ENCODE measurements around the gene GLRX.
"Not testable (repeated sequence)": the region's sequence is repeated elsewhere in the genome, so short reads cannot be mapped to it uniquely, and the experiment has no call there.

The GLRX gene

DNA sequence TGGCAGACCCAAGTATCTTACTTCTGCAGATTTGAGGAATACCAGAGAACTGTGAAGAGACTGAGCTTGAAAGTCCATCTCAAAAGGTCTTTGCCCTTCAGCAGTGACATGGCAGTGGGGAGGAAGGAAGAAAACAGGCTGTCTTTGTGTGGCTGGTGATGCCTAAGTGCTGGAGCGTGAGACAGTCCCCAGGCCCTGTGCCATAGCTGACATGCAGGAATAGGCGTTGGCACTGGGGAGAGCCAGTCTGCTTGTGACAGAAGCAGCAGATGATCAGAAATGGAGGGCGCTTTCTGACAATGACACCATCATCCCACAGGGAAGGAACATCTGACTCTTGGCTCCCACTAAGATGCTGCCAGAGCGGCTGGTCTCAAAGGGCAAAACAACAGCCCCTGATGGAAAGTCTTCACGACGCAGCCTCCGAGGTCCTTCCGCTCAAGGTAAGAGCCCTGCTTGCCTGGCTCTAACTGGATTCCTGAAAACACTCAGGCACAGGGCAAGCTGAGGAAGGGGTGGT lies 15.5 kb upstream of the GLRX start:
- DNase-seq (ENCODE audit: low read depth) = no peak
- TF ChIP-seq, protein P1, sequence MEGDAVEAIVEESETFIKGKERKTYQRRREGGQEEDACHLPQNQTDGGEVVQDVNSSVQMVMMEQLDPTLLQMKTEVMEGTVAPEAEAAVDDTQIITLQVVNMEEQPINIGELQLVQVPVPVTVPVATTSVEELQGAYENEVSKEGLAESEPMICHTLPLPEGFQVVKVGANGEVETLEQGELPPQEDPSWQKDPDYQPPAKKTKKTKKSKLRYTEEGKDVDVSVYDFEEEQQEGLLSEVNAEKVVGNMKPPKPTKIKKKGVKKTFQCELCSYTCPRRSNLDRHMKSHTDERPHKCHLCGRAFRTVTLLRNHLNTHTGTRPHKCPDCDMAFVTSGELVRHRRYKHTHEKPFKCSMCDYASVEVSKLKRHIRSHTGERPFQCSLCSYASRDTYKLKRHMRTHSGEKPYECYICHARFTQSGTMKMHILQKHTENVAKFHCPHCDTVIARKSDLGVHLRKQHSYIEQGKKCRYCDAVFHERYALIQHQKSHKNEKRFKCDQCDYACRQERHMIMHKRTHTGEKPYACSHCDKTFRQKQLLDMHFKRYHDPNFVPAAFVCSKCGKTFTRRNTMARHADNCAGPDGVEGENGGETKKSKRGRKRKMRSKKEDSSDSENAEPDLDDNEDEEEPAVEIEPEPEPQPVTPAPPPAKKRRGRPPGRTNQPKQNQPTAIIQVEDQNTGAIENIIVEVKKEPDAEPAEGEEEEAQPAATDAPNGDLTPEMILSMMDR (IDR thresholded peaks at IDR 0.05; ENCODE audit: control insufficient read depth, extremely low read depth, insufficient read depth) = no peak
- H3K4me3 ChIP-seq (ENCODE audit: low read depth, low read length) = no peak overlapping the region

DNA sequence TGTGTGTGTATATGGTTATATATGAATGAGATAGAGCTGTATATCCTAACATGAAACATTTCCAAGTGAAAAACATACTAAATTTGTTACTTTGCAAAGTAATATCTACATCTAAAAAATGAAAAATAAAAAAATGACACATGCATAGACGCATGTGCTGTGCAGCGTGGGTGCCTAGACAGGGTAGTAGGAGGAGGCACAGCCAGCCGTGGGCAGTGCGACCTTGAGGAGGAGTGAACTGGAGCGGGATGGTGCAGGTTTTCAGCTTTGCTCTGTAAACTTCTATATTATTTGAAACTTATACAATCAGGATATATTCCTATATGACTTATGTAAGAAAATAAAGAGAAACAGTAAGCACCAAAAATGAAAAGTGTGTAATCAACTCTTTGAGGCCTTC lies 15.0 kb upstream of the GLRX start:
- TF ChIP-seq, protein P1 (IDR thresholded peaks at IDR 0.05; ENCODE audit: control insufficient read depth, extremely low read depth, insufficient read depth) = no peak
- no peak for DNase-seq (ENCODE audit: low read depth)
- H3K4me3 ChIP-seq (ENCODE audit: low read depth, low read length) = no peak overlapping the region

DNA sequence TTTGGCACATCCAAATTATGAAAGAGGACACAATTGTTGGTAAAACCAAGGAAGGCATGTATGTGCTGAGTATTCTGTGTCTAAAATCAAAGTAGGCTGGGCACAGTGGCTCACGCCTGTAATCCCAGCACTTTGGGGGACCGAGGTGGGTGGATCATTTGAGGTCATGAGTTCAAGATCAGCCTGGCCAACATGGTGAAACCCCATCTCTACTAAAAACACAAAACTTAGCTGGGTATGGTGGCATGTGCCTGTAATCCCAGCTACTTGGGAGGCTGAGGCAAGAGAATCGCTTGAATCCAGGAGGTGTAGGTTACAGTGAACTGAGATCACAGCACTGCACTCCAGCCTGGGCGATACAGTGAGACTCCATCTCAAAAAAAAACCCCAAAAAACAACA lies 14.4 kb upstream of the GLRX start:
- not testable (repeated sequence) for H3K4me3 ChIP-seq (ENCODE audit: low read depth, low read length); DNase-seq (ENCODE audit: low read depth)

DNA sequence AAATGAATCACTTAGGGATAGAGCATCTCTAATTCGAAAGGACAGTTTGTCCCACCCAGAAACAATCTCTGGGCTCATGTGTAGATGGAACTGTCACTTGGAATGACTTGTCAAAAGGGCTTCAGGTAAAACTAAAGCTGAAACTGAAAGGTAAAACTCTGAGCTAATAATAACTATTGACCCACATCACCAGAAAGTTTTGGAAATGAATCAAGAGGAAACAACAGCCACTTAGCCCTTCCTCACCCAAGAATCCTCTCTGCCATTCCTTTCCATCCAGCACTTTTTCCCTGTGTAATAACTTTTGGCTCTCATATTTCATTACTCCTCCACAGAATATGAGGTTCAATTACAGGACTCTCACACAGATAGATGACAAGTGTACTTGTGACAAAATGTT lies 14.0 kb upstream of the GLRX start:
- DNase-seq (ENCODE audit: low read depth) = no peak
- TF ChIP-seq, protein P1 (IDR thresholded peaks at IDR 0.05; ENCODE audit: control insufficient read depth, extremely low read depth, insufficient read depth) = no peak
- no peak overlapping the region for H3K4me3 ChIP-seq (ENCODE audit: low read depth, low read length)

DNA sequence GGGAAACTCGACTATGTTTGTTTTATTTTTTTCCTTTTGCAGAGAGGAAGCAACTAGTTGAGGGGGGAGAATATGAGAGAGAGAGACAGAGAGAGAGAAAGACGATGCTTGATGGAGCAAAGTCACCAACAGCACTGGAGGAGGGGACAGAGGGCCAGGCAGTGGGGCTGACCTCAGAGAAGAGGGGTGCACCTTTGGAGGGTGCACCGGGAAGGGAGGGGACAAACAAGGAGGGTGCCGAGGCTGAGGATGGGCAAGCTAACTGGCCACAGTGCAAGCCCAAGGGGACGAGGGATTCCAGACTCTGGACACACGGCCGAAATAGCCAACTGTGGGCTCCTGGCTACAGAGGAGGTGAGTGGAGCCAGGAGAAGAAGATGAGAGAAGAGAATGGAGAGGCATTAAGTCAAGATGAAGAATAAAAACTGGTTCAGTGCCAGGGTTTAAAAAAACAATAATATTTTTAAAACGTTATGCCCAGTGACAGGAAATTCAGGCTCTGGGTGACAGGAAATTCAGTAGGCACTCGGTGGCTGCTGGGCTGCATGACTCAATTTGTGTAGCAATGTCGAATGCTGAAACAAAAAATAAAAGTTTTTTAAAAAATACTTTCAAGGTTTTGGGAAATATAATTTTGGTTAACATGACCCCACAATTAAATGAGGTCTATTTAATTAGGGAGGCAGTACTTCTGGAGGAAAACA lies 13.3 kb upstream of the GLRX start:
- no peak overlapping the region for H3K4me3 ChIP-seq (ENCODE audit: low read depth, low read length)
- no peak for DNase-seq (ENCODE audit: low read depth)
- TF ChIP-seq, protein P1 (IDR thresholded peaks at IDR 0.05; ENCODE audit: control insufficient read depth, extremely low read depth, insufficient read depth) = no peak

DNA sequence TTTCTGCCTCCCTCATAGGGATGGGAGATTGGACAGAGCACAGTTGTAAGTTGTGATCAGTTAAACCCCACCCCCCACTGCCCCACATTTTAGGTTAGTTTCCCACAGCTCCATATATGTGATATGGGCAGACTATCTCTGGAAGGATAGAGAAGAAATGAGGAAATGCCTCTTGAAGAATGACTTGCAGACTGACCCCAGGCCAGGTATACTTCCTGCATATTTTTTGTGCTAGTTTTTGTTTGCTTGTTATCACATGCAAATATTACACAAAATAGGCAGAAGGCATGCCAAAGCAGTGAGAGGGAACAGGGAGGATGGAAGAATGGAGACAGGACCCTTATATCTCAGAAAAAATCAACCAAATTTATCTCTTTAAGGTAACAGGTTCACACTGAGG lies 10.1 kb upstream of the GLRX start:
- no peak overlapping the region for H3K4me3 ChIP-seq (ENCODE audit: low read depth, low read length)
- TF ChIP-seq, protein P1 (IDR thresholded peaks at IDR 0.05; ENCODE audit: control insufficient read depth, extremely low read depth, insufficient read depth) = no peak
- no peak for DNase-seq (ENCODE audit: low read depth)

DNA sequence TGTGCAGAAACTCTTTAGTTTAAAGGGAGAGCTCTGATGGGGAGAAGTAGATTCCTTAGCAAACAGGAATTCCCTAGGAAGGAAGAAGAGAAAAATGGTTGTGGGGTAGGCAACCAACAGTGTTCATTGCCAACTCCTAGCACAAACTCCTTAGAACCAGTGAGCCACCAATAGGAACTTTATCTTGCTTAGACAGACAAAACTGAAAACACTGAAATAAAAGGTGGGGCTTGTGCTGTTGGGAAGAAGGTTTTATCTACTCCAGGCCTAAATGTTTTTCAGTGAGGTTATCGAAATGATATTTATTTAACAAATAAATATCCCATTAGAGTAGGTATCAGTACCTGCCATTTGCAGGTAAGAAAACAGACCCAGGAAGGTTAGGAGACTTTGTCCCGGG lies 7.7 kb upstream of the GLRX start:
- H3K4me3 ChIP-seq (ENCODE audit: low read depth, low read length) = no peak overlapping the region
- TF ChIP-seq, protein P1 (IDR thresholded peaks at IDR 0.05; ENCODE audit: control insufficient read depth, extremely low read depth, insufficient read depth) = no peak
- no peak for DNase-seq (ENCODE audit: low read depth)

Data from LNCaP clone FGC (cell line).